SKM-1 treated with dmso at 0.1 percent for 144 hours (cell line): ENCODE results near the gene FAM184A.

Experiments
- DNase-seq: peaks from one replicate; lab custom pipeline; 2025; ENCODE audit not compliant: unreplicated experiment; lab: John Stamatoyannopoulos, UW

FAM184A gene

DNA sequence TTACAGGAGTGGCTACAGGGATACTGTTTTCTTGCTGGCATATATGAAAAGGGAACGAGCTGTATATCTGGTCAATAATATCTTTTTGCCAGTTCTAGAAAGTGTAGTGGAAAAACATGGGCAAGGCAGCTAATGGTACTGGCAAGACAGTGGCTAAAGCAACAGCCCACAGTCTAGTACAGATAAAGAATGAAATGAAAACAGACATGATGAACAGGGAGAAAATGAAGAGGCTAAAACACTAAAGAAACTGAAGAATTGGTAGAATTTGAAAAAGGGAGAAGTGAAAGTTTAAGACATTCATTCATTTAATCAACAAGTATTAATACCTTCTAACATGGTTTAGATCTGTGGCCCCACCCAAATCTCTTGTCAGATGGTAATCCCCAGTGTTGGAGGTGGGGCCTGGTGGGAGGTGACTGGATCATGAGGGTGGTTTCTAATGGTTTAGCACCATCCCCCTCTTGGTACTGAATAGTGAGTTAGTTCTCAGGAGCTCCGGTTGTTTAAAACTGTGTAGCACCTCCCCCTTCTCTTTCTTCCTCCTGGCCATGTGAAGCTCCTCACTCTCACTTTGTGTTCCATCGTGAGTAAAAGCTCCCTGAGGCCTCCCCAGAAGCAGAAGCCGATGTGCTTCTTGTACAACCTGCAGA, 18.1 kb downstream of the FAM184A start:
- no peak for DNase-seq

GRCh38 chr6:119055069-119055468, 23.4 kb downstream of the FAM184A start:
- DNase-seq, result no peak

GRCh38 chr6:119052987-119053386, 25.5 kb downstream of the FAM184A start:
- no peak for DNase-seq

GRCh38 chr6:119052292-119052889, 26.1 kb downstream of the FAM184A start:
- no peak for DNase-seq

- DNase-seq, result no peak
Measured at GRCh38 chr6:119044255-119044654, 34.2 kb downstream of the FAM184A start.

DNA sequence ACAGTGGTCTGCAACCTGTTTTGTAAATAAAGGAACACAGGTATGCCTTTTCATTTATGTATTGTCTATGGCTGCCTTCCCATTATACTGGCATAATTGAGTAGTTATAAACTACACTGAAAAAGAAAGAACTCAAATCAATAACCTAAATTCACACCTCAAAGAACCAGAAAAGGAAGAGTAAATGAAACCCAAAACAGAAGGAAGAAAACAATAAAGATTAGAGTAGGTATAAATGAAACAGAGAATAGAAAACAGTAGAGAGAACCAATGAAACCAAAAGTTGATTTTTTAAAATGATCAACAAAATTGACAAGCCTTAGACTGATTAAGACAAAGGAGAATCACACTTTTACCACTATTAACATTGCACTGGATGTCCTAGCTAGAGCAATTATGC, 34.7 kb downstream of the FAM184A start:
- no peak for DNase-seq

DNA sequence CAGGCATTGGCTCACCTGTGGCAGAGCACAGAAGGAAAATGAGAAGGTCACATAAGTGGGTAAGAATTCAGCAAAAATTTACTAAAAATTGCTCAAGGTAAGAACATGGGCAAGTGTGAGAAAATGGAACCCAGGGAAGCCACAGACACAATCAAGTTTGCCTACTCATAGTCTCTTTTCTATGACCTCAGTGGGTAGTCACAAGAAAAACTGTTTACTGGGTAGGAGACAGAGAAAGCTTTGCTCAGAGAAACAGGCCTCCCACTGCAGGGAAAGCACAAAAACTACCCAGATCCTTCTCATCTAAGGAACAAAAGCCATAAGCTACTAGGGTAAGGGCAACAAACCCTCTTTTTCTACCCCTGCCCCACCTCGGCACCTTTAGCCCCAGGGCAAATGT, 35.2 kb downstream of the FAM184A start:
- DNase-seq, result no peak

DNA sequence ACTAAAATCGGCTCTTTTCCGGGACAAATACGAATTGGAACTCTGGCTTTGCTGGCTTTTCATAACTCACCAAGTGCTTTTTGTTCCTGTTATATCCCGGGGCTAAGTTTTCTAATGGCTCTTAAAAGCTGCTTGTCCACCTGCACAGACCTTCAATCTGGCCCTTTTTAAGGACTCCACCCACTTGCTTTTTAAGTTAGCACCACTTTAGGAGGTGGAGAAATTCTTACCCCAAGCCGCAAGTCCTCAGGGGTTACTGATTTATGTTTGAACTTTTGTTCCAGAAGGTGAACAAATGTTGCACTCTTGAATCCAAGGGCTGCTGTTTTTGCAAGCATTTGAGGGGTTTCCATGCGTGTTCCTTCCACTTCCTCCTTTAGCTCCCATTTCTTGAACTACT, 37.8 kb downstream of the FAM184A start:
- no peak for DNase-seq

- DNase-seq, result no peak
Measured at GRCh38 chr6:119040229-119040628, 38.2 kb downstream of the FAM184A start.

- no peak for DNase-seq
Measured at GRCh38 chr6:119037941-119038623, 40.4 kb downstream of the FAM184A start.

DNA sequence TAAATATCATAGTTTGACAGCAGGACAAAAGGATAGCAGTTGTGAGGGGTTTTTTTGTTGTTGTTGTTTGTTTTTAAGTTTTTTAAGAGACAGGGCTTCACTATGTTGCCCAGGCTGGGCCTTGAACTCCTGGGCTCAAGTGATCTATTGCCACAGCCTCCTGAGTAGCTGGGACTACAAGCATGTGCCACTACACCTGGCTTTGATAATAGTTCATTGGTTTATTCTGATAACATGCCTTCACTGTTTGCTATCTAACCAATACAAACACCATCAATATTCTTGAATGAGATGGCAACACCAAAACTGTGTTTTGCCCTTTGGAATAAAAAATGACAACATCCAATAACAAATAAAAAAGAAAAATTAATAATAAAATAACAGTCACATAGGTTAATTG, 41.2 kb downstream of the FAM184A start:
- no peak for DNase-seq

- DNase-seq, result no peak
Measured at GRCh38 chr6:119036081-119036480, 42.4 kb downstream of the FAM184A start.

GRCh38 chr6:119035459-119035858, 43.0 kb downstream of the FAM184A start:
- no peak for DNase-seq

GRCh38 chr6:119034827-119035458, 43.5 kb downstream of the FAM184A start:
- DNase-seq, result no peak

DNA sequence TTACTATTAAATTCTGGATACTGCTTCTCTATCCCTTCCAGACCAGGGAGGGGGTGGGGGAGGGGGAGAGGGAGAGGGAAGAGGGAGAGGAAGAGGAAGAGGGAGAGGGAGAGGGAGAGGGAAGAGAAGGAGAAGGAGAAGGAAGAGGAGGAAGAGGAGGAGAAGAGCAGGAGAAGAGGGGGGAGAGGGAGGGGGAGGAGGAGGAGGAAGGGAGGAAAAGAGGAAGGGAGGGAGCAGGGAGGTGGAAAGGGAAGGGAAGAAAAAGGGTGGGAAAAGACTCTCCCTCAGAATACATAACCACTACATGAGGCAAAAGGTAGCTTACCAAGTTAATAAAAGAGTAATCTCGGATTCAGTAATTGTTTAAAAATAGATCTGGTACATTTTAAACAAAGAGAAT, 46.0 kb downstream of the FAM184A start:
- DNase-seq, result no peak

DNA sequence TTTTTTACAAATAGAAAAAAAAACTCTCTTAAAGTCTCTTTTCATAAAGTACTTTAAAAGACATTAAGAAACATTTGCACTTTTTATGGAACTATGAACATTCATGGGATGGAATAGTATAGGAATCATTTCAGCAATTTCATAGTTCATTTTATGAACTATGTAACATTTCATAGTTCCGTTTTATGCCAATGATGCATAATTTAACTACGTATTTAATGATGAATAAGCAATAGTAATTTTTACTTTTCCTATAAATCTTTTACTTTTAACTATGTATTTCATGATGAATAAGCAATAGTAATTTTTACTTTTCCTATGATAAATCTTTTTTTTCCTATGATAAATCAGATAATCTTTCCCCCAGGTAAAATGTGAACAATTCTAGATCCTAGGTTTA, 47.7 kb downstream of the FAM184A start:
- no peak for DNase-seq

DNA sequence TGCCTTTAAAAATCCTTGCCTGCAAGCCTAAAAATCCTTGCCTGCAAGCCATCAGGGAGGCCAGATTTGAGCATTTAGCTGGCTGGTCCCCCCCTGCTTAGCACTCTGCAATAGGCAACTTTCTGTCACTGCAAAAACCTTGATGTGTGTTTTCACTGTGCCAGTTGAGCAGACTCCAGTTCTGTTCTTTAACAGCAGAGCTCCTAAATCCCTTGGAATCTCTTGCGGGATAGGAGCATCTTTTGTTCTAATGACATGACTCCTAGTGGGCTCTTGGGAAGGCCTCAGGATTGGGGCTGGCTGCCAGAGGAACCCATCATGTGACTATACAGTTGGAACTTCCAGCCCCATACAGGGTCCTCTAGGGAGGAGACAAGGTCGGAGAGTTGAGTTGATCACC, 50.4 kb downstream of the FAM184A start:
- no peak for DNase-seq

GRCh38 chr6:119027465-119027864, 51.0 kb downstream of the FAM184A start:
- DNase-seq, result no peak

DNA sequence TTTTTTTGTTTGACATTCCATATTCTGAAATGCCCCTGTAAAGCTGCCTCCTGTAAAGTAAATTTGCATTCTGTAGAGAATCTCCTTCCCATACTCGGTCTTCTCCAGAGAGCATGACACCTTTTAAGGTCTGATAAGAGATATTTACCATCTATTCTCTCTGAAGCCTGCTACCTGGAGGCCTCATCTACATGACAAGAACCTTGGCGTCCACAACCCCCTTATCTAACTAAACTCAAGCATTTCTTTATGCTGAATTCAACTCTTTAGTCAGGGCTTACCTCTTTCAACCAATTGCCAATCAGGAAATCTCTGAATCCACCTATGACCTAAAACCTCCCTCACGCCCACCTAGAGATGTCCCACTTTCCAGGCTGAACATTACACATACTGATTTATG, 51.6 kb downstream of the FAM184A start:
- no peak for DNase-seq

- no peak for DNase-seq
Measured at GRCh38 chr6:119025793-119026192, 52.7 kb downstream of the FAM184A start.

DNA sequence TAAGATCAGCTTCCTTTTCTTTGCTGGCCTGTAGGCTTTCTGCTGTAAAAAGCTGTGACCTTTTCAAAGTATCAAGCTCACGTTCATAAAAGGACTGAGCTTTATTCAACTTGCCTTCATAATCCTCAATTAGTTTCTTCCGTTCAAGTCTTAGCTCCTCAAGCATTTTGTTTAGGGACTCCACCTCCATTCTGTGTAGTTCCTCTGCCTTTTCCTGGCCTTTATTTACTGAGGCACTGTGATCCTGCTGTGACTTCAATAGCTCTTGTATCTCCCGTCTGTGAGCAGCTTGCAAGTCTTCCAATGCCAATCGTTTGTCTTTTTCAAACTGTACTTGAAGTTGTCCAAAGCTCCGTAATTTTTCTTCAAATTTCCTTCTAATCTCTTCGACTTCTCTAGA, 54.4 kb downstream of the FAM184A start:
- DNase-seq, result no peak

DNA sequence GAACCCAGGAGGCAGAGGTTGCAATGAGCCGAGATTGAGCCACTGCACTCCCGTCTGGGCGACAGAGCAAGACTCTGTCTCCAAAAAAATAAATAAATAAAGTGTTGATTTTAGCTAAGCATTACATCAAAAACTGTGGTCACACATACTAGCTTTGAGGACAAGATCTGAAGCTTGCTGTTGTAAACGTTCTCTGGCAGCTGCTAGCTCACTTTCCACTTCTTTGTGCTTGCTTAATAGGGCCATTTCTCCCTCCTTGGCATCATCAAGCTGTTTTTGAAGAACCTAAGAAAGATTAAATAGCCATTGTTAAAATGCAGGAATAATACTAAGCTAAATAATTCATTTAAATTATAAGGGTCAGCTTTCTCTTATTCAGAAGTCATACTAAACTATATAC, 55.7 kb downstream of the FAM184A start:
- DNase-seq, result no peak
